Heart right ventricle (tissue), 16 donors: ENCODE measurements around the gene UCHL5. TPM values are rescaled to one million over a fixed set of nuclear protein-coding genes. Genes with fewer than 3 reads are reported as not detected.

Experiments
- ATAC-seq, 8 donors: fragments of 200-7000 bp; cut with Tn5 transposase; one replicate each; pipeline ENCODE4 v1.9.1; 2020; ENCODE audit warnings: mild to moderate bottlenecking in 8 of 8, moderate library complexity in 8 of 8, moderate number of reproducible peaks in 1 of 8
- DNase-seq, 2 donors: peaks; one replicate each; pipeline ENCODE4 v3.0.0-alpha.2; 2020
- H3K27ac ChIP-seq, 10 donors: fragments of 200-600 bp; sonication (generic) in 2 of 10; one replicate each; pipeline versions ENCODE4 v1.5.0 to v1.8.0; 2020 to 2022; ENCODE audit warnings: mild to moderate bottlenecking in 3 of 10
- H3K27me3 ChIP-seq, 7 donors: fragments of 200-600 bp; one replicate each; pipeline ENCODE4 v1.8.0; 2021 to 2022; ENCODE audit warnings: mild to moderate bottlenecking in 2 of 7
- H3K36me3 ChIP-seq, 9 donors: fragments of 200-600 bp; sonication (generic) in 1 of 9; one replicate each; pipeline versions ENCODE4 v1.5.0 to v1.8.0; 2020 to 2022; ENCODE audit warnings: mild to moderate bottlenecking in 2 of 9
- H3K4me1 ChIP-seq, 9 donors: fragments of 200-600 bp; sonication (generic) in 1 of 9; one replicate each; pipeline versions ENCODE4 v1.5.0 to v1.8.0; 2020 to 2022; ENCODE audit warnings: mild to moderate bottlenecking in 4 of 9
- H3K4me3 ChIP-seq, 10 donors: fragments of 200-600 bp; sonication (generic) in 2 of 10; one replicate each; pipeline versions ENCODE4 v1.5.0 to v1.8.0; 2020 to 2022; ENCODE audit warnings: mild to moderate bottlenecking in 7 of 10, moderate library complexity in 2 of 10
- H3K9me3 ChIP-seq, 11 donors: fragments of 200-600 bp in 10 of 11; sonication (generic) in 2 of 11; one replicate each; pipeline versions ENCODE4 v1.5.0 to v1.8.0; 2013 to 2022; ENCODE audit warnings: mild to moderate bottlenecking in 2 of 11, control low read depth in 1 of 11, moderate library complexity in 1 of 11
- CTCF ChIP-seq, 9 donors: fragments of 200-600 bp; sonication (generic) in 2 of 9; IDR thresholded peaks; one replicate each; pipeline versions ENCODE4 v1.5.0 to v1.8.0; 2021 to 2022; ENCODE audit warnings: antibody characterized with exemption in 9 of 9, mild to moderate bottlenecking in 5 of 9, moderate library complexity in 1 of 9
- WGBS, 2 donors: extraction: QIAGEN DNeasy Blood & Tissue Kit; methylation state at CpG; one replicate each; pipeline ENCODE4 v1.1.7; 2013; ENCODE audit warnings: inconsistent platforms in 1 of 2; 5-methylcytosine and 5-hydroxymethylcytosine counted together
- intact Hi-C, 10 donors: fragments of 100-400 bp; cut with DNase I; formaldehyde crosslinking; loops; one replicate each; pipeline versions ENCODE4 v1.11.1 to v1.14.2; 2022
- polyA plus RNA-seq, 2 donors: library from polyadenylated mRNA; stranded (reverse); fragments of 200-250 nt; gene quantifications; one replicate each; pipeline ENCODE4 v1.2.3, GENCODE V29; 2013
- total RNA-seq, 10 donors: library from RNA; stranded (reverse); fragmentation: NEBNext Ultra II Directional in 3 of 10; extraction: Animal tissue kit (Norgen Biotek cat#: 25700) in 3 of 10; gene quantifications; one replicate each; pipeline versions ENCODE4 v1.2.1 to v1.2.4, GENCODE V29; 2021 to 2023
- donor health status: Arrhythmogenic right ventricular cardiomyopathy.
- donor health status: ischemic (EF 13 %, LVEDD 7.1; RV severe dilation, severe dysfunction).
- donor health status: healthy with polysubstance abuse.
- donor health status: DM: no; HTN: yes; CAD: no.
- donor health status: DM: no; HTN: no; CAD: no.
- donor health status: ischemic (EF 25% LVEDD 6.9; RV normal size, moderate dysfunction).
- donor health status: ischemic (EF 25% LVEDD 5.7; RV mildly dilated, moderate dysfunction).
- donor health status: healthy.
- donor health status: DM: yes; HTN: yes; CAD: no.
- donor health status: Ischemic cardiomyopathy.
- donor health status: ischemic (EF 35%, LVEDD 5.7; RV mildly dilated, moderate dysfunction).
- donor health status: nonischemic (EF 11% LVEDD 7.7; RV severe dilation, severe dysfunction).
- donor health status: DM: yes; HTN: yes; CAD: no.
- donor health status: PGD.
- donor health status: ischemic (EF 29% LVEDD 5.4; RV normal size, mild dysfunction).
- donor health status: nonischemic (EF 23%, LVEDD 6.1; RV moderate dilation, normal function).

Gene UCHL5
- total and polyA plus RNA-seq, 12 donors = 13.3 to 45.2 (median 34.9) TPM

GRCh38 chr1:193086342-193086741 is 27.2 kb upstream of the UCHL5 start:
- H3K36me3 ChIP-seq = peaks cover 0 to 92% (median 31%) of the 10 kb centered on the region in 9 donors
- no peak for DNase-seq

GRCh38 chr1:193085263-193085662 is 26.1 kb upstream of the UCHL5 start:
- DNase-seq (no peak), ATAC-seq (peak in 4 of 8 donors; percentile 47 to 69 (median 51))
- intact Hi-C loops = no loop called here
- Histone ChIP-seq H3K4me1 (peaks cover 0 to 17% (median 0%) of the 10 kb centered on the region in 9 donors), H3K4me3 (no peak overlapping the region), H3K27ac (no peak overlapping the region), H3K36me3 (peaks cover 0 to 93% (median 33%) of the 10 kb centered on the region in 9 donors), H3K9me3 (no peaks in the 10 kb centered on the region), H3K27me3 (no peaks in the 10 kb centered on the region)
- WGBS, 2 donors = 69 to 76% methylated on average over 1 of the region's 1 CpG
- TF ChIP-seq CTCF (IDR thresholded peaks at IDR 0.05) = no peak

More at GRCh38 chr1:193086342-193086741, 27.2 kb upstream of the UCHL5 start:
- Histone ChIP-seq H3K27me3 (no peaks in the 10 kb centered on the region), H3K4me3 (no peak overlapping the region), H3K4me1 (peaks cover 0 to 17% (median 0%) of the 10 kb centered on the region in 9 donors), H3K27ac (no peak overlapping the region), H3K9me3 (no peaks in the 10 kb centered on the region)
- 91 to 94% methylated on average over 3 of the region's 3 CpGs for WGBS, 2 donors
- intact Hi-C loops = loop anchor here in 1 of 10 donors (2.0 kb wide), 1 partner anchor 18 kb away; the partner anchor contains the start of gene GLRX2
- no peak for ATAC-seq
- no peak for TF ChIP-seq CTCF (IDR thresholded peaks at IDR 0.05)

GRCh38 chr1:193083365-193084088 is 24.4 kb upstream of the UCHL5 start:
- H3K4me3 ChIP-seq = no peak overlapping the region
- no peak overlapping the region for H3K27ac ChIP-seq
- H3K27me3 ChIP-seq = no peaks in the 10 kb centered on the region
- DNase-seq = no peak
- peaks cover 0 to 17% (median 0%) of the 10 kb centered on the region in 9 donors for H3K4me1 ChIP-seq
- intact Hi-C loops = no loop called here
- WGBS, 2 donors = 93 to 95% methylated on average over 6 of the region's 6 CpGs
- peaks cover 0 to 2% (median 0%) of the 10 kb centered on the region in 11 donors for H3K9me3 ChIP-seq
- peaks cover 0 to 95% (median 36%) of the 10 kb centered on the region in 9 donors for H3K36me3 ChIP-seq
- ATAC-seq = no peak
- TF ChIP-seq CTCF (IDR thresholded peaks at IDR 0.05) = no peak

GRCh38 chr1:193079187-193079586 is 20.0 kb upstream of the UCHL5 start:
- intact Hi-C loops = no loop called here
- DNase-seq = no peak
- no peak for ATAC-seq
- Histone ChIP-seq H3K9me3 (peaks cover 0 to 7% (median 0%) of the 10 kb centered on the region in 11 donors), H3K4me1 (no peaks in the 10 kb centered on the region), H3K4me3 (no peak overlapping the region), H3K36me3 (peaks cover 0 to 92% (median 50%) of the 10 kb centered on the region in 9 donors), H3K27me3 (no peaks in the 10 kb centered on the region), H3K27ac (no peak overlapping the region)
- no peak for TF ChIP-seq CTCF (IDR thresholded peaks at IDR 0.05)
- 94 to 95% methylated on average over 3 of the region's 3 CpGs for WGBS, 2 donors
